HFFc6 (cell line): ENCODE results near the gene XRCC5. TPM values are rescaled to one million over a fixed set of nuclear protein-coding genes. Genes with fewer than 3 reads are reported as not detected.
A peak's percentile ranks its signal among the peaks of the same experiment; 100 is the strongest.

Experiments
- DNase-seq: peaks from one replicate; pipeline ENCODE4 v3.0.0-alpha.2; 2018
- H3K27ac Mint-ChIP-seq: 2 replicates; pipeline ENCODE4 v1.8.0; 2020; ENCODE audit warnings: mild to moderate bottlenecking, mixed read lengths
- H3K27me3 Mint-ChIP-seq: 2 replicates; pipeline ENCODE4 v1.8.0; 2021; ENCODE audit warnings: mild to moderate bottlenecking, moderate library complexity, mixed read lengths; ENCODE audit not compliant: insufficient read depth
- H3K36me3 Mint-ChIP-seq: 2 replicates; pipeline ENCODE4 v1.8.0; 2021; ENCODE audit warnings: low read depth, mixed read lengths
- H3K4me1 Mint-ChIP-seq: 2 replicates; pipeline ENCODE4 v1.8.0; 2020; ENCODE audit warnings: low read depth, mixed read lengths
- H3K4me3 Mint-ChIP-seq: 2 replicates; pipeline ENCODE4 v1.8.0; 2020; ENCODE audit warnings: mild to moderate bottlenecking, moderate library complexity, mixed read lengths
- H3K9me3 Mint-ChIP-seq: 2 replicates; pipeline ENCODE4 v1.8.0; 2020; ENCODE audit warnings: mild to moderate bottlenecking, mixed read lengths
- total RNA-seq, 6 experiments: library from RNA; stranded (reverse); fragmentation: NEBNext Ultra II Directional; extraction: Animal tissue kit (Norgen Biotek cat#: 25700); gene quantifications; 2 replicates in 1 of 6; 3 replicates in 5 of 6; pipeline ENCODE4 v1.2.3, GENCODE V29; 2021
- TF ChIP-seq, protein P1 (sequence below): fragments of 200-600 bp; sonication (generic); IDR thresholded peaks from 2 replicates; pipeline ENCODE4 v1.5.0; 2021; ENCODE audit warnings: antibody characterized with exemption, mild to moderate bottlenecking

XRCC5 gene
- total RNA-seq, 6 experiments from 2014 or later, result 291 to 372 (median 352) TPM

DNA sequence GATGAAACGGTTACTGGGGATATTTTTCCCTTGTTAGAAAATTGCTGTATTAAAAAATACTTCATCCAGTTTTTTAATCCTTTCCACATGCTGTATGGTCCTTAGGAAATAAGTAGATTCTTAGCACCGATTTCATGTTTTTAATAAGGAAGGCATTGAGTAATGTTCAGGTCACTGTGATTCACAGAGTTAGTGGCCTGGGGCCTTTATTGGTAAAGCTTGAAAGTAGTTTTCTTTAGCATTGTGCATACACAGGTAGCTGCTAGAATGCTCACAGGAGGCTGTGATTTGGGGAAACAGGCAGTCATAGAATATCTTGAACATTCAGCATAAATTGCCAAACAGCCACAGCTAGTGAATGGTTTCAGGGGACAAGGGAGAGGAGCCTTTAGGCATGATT lies 79.8 kb downstream of the XRCC5 start:
- Mint-ChIP-seq H3K27ac (peak overlapping the region; percentile 67), H3K36me3 (peaks cover 42% of the 10 kb centered on the region), H3K4me1 (peaks cover 74% of the 10 kb centered on the region), H3K4me3 (peak overlapping the region; percentile 67), H3K27me3 (no peaks in the 10 kb centered on the region), H3K9me3 (no peaks in the 10 kb centered on the region)
- TF ChIP-seq, protein P1, sequence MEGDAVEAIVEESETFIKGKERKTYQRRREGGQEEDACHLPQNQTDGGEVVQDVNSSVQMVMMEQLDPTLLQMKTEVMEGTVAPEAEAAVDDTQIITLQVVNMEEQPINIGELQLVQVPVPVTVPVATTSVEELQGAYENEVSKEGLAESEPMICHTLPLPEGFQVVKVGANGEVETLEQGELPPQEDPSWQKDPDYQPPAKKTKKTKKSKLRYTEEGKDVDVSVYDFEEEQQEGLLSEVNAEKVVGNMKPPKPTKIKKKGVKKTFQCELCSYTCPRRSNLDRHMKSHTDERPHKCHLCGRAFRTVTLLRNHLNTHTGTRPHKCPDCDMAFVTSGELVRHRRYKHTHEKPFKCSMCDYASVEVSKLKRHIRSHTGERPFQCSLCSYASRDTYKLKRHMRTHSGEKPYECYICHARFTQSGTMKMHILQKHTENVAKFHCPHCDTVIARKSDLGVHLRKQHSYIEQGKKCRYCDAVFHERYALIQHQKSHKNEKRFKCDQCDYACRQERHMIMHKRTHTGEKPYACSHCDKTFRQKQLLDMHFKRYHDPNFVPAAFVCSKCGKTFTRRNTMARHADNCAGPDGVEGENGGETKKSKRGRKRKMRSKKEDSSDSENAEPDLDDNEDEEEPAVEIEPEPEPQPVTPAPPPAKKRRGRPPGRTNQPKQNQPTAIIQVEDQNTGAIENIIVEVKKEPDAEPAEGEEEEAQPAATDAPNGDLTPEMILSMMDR, result no peak
- DNase-seq, result peak; percentile 54

DNA sequence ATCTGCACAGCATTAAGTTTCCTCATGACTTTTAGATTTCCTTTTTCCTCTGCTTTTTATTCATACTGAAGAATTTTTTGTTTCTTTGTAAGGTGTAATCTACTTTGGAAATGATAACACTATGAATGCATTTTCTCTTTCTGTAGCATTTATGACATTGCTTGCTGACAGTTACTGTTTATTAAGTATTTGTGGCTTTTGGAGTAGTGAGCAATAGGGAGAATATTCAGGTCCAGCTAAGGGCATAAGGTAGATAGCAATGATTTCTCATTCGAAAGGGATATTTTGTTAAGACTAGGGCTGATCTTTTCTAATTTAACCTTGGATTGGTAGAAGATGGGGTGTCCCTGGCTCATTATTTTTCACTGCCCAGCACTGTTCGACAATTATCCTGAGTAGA lies 80.3 kb downstream of the XRCC5 start:
- DNase-seq, result peak; percentile 23
- H3K9me3 Mint-ChIP-seq, result no peaks in the 10 kb centered on the region
- no peaks in the 10 kb centered on the region for H3K27me3 Mint-ChIP-seq
- peak overlapping the region; percentile 67 for H3K27ac Mint-ChIP-seq
- TF ChIP-seq, protein P1, result no peak
- peak overlapping the region; percentile 29 for H3K4me3 Mint-ChIP-seq
- peaks cover 46% of the 10 kb centered on the region for H3K36me3 Mint-ChIP-seq
- peaks cover 78% of the 10 kb centered on the region for H3K4me1 Mint-ChIP-seq

DNA sequence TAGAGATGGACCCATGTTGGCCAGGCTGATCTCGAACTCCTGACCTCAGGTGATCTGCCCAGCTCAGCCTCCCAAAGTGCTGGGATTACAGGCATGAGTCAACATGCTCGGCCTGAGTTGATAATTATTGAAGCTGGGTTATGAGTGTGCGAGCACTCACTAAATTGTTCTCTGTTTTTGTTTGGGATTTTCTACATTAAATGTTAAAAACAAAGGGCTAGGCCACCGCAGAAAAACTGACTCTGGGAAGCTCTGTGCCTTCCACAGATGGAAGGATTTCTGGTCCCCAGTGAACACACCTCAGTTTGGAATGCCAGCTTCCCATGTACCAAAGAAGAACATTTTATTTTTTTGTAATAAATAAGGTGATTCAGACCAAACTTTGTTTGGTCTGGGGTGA lies 83.0 kb downstream of the XRCC5 start:
- Mint-ChIP-seq H3K4me3 (no peak overlapping the region), H3K4me1 (peaks cover 81% of the 10 kb centered on the region), H3K36me3 (peaks cover 54% of the 10 kb centered on the region), H3K9me3 (no peaks in the 10 kb centered on the region), H3K27ac (no peak overlapping the region), H3K27me3 (no peaks in the 10 kb centered on the region)
- no peak for DNase-seq
- TF ChIP-seq, protein P1, result no peak

DNA sequence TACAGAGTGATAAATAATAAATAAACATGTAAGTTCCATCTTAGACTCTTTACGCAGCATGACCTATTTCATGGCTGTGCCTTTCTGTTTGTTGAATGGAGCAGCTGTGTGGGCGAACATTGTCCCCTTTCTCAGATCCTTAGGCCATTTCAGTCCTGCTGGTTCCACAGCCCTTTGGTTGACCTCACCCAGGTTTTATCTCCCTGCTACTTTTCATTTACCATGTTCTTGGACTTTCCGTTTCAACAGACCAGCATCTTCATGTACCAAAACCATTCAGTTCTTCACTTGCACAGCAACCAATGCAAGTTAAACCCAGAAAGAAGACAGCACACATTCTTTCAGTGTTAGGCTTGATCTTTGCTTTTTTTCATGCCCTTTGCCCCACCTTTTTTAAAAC lies 83.8 kb downstream of the XRCC5 start:
- no peak overlapping the region for H3K4me3 Mint-ChIP-seq
- H3K27me3 Mint-ChIP-seq, result no peaks in the 10 kb centered on the region; the same call in 1 of the 2 replicates
- peaks cover 62% of the 10 kb centered on the region for H3K36me3 Mint-ChIP-seq
- no peak overlapping the region for H3K27ac Mint-ChIP-seq
- no peaks in the 10 kb centered on the region for H3K9me3 Mint-ChIP-seq
- TF ChIP-seq, protein P1, result no peak
- no peak for DNase-seq
- peaks cover 77% of the 10 kb centered on the region for H3K4me1 Mint-ChIP-seq

DNA sequence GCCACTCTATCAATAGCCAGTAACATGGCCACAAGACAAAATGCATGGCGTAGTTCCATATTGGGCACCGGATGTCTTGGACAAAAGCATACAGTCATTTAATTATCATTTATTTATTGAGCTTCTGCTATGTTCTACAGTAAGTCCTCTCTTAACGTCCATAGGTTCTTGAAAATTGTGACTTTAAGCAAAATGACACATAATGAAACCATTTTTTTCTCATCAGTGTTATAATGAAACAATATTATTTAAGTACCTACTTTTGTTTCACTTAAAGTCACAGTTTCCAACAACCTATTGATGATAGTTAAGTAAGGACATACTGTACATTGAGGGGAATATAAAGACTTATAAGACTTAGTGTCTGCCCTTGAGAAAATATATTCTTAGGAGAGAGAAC lies 84.9 kb downstream of the XRCC5 start:
- Mint-ChIP-seq H3K27me3 (no peaks in the 10 kb centered on the region; the same call in 1 of the 2 replicates), H3K4me3 (no peak overlapping the region), H3K9me3 (no peaks in the 10 kb centered on the region), H3K4me1 (peaks cover 66% of the 10 kb centered on the region), H3K36me3 (peaks cover 71% of the 10 kb centered on the region), H3K27ac (peak overlapping the region; percentile 89; the same call in 1 of the 2 replicates)
- no peak for DNase-seq
- TF ChIP-seq, protein P1, result no peak

DNA sequence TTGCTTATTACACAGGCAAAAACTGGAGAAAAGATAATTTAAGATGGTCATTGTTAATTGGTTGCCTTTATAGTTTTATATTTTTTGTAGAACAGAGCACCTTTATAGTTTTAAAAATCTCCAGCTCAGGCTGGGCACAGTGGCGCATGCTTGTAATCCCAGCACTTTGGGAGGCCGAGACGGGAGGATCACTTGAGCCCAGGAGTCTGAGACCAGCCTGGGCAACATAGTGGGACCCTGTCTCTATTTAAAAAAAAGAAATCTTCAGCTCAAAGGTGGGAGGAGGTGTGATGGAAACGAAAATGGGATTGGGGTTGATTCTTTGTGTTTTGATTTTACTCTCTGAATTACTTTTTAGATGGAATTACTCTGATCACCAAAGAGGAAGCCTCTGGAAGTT lies 85.4 kb downstream of the XRCC5 start:
- H3K36me3 Mint-ChIP-seq, result peaks cover 75% of the 10 kb centered on the region
- H3K27ac Mint-ChIP-seq, result peak overlapping the region; percentile 89

More for the DNA sequence above, 85.4 kb downstream of the XRCC5 start:
- Mint-ChIP-seq H3K27me3 (no peaks in the 10 kb centered on the region; the same call in 1 of the 2 replicates), H3K4me3 (no peak overlapping the region), H3K4me1 (peaks cover 65% of the 10 kb centered on the region), H3K9me3 (no peaks in the 10 kb centered on the region)
- no peak for DNase-seq
- TF ChIP-seq, protein P1, result no peak
